DND-41 (cell line): ENCODE measurements around the gene SI.

Source experiments
- ATAC-seq: fragments of 200-7000 bp; cut with Tn5 transposase; 3 replicates; pipeline ENCODE4 v1.9.1; 2021; ENCODE audit warnings: low read depth; ENCODE audit not compliant: insufficient read depth
- DNase-seq: peaks from one replicate; pipeline ENCODE4 v3.0.0-alpha.2; 2020
- H2AFZ ChIP-seq: 2 replicates; pipeline ENCODE4 v1.6.0; 2012; ENCODE audit warnings: low read depth, low read length
- H3K27ac ChIP-seq: 2 replicates; pipeline ENCODE4 v1.5.1; 2012; ENCODE audit warnings: low read length, inconsistent platforms
- H3K27me3 ChIP-seq: fragments of 200-600 bp; sonication (generic); 2 replicates; pipeline ENCODE4 v1.6.0; 2012; ENCODE audit warnings: low read length, mild to moderate bottlenecking, inconsistent platforms; ENCODE audit not compliant: insufficient read depth, poor library complexity
- H3K36me3 ChIP-seq: 2 replicates; pipeline ENCODE4 v1.5.1; 2012; ENCODE audit warnings: low read length, inconsistent platforms; ENCODE audit not compliant: insufficient read depth
- H3K4me1 ChIP-seq: 2 replicates; pipeline ENCODE4 v1.5.1; 2012; ENCODE audit warnings: mild to moderate bottlenecking, low read length; ENCODE audit not compliant: insufficient read depth
- H3K4me2 ChIP-seq: 2 replicates; pipeline ENCODE4 v1.6.0; 2012; ENCODE audit warnings: mild to moderate bottlenecking, moderate library complexity, low read length, inconsistent platforms; ENCODE audit not compliant: insufficient read depth
- H3K4me3 ChIP-seq, 2 experiments: fragments of 200-600 bp in 1 of 2; shearing (Covaris generic) in 1 of 2; 2 replicates each; pipeline ENCODE4 v1.5.1; 2012 to 2016; ENCODE audit warnings: inconsistent platforms in 2 of 2, low read length in 2 of 2, mild to moderate bottlenecking in 2 of 2, low read depth in 1 of 2, moderate library complexity in 1 of 2
- H3K79me2 ChIP-seq: 2 replicates; pipeline ENCODE4 v1.6.0; 2012; ENCODE audit warnings: low read length, inconsistent platforms; ENCODE audit not compliant: insufficient read depth
- H3K9ac ChIP-seq: 2 replicates; pipeline ENCODE4 v1.6.0; 2012; ENCODE audit warnings: low read depth, mild to moderate bottlenecking, inconsistent platforms, low read length, moderate library complexity
- H3K9me3 ChIP-seq: 2 replicates; pipeline ENCODE4 v1.5.1; 2012; ENCODE audit warnings: low read length, moderate library complexity, mild to moderate bottlenecking, inconsistent platforms; ENCODE audit not compliant: insufficient read depth, severe bottlenecking
- H4K20me1 ChIP-seq: 2 replicates; pipeline ENCODE4 v1.6.0; 2012; ENCODE audit warnings: low read length; ENCODE audit not compliant: insufficient read depth
- CTCF ChIP-seq: IDR thresholded peaks from 2 replicates; pipeline ENCODE4 v1.5.1; 2012; ENCODE audit warnings: borderline replicate concordance, low read length, moderate library complexity, mild to moderate bottlenecking; ENCODE audit not compliant: poor library complexity, severe bottlenecking; ENCODE audit errors: extremely low read depth
- EZH2 ChIP-seq: IDR thresholded peaks from 3 replicates; pipeline ENCODE4 v1.6.1; 2012; ENCODE audit warnings: borderline replicate concordance, low read depth, mild to moderate bottlenecking, moderate library complexity, low read length, inconsistent platforms; ENCODE audit not compliant: severe bottlenecking

Gene SI

GRCh38 chr3:165056510-165056909 is 21.8 kb downstream of the SI start:
- TF ChIP-seq CTCF (no peak), EZH2 (no peak)
- Histone ChIP-seq H3K27me3 (no peaks in the 10 kb centered on the region), H3K9me3 (no peaks in the 10 kb centered on the region), H3K79me2 (no peaks in the 10 kb centered on the region), H3K4me1 (no peaks in the 10 kb centered on the region), H4K20me1 (no peaks in the 10 kb centered on the region), H3K4me2 (no peak overlapping the region), H2AFZ (no peak overlapping the region), H3K4me3 (no peak overlapping the region), H3K27ac (no peak overlapping the region), H3K9ac (no peak overlapping the region), H3K36me3 (no peaks in the 10 kb centered on the region)
- no peak for ATAC-seq
- no peak for DNase-seq

GRCh38 chr3:165040186-165040585 is 38.1 kb downstream of the SI start:
- H3K9ac ChIP-seq: no peak overlapping the region
- H3K27ac ChIP-seq: no peak overlapping the region
- H2AFZ ChIP-seq: no peak overlapping the region
- no peaks in the 10 kb centered on the region for H4K20me1 ChIP-seq
- no peak for TF ChIP-seq CTCF
- no peak for TF ChIP-seq EZH2
- H3K27me3 ChIP-seq: no peaks in the 10 kb centered on the region
- no peak overlapping the region for H3K4me2 ChIP-seq
- H3K36me3 ChIP-seq: no peaks in the 10 kb centered on the region
- no peaks in the 10 kb centered on the region for H3K9me3 ChIP-seq
- no peaks in the 10 kb centered on the region for H3K79me2 ChIP-seq
- no peak overlapping the region for H3K4me3 ChIP-seq
- ATAC-seq (no peak), DNase-seq (no peak)
- no peaks in the 10 kb centered on the region for H3K4me1 ChIP-seq

GRCh38 chr3:165011557-165011956 is 66.7 kb downstream of the SI start:
- DNase-seq: no peak

More at GRCh38 chr3:165011557-165011956, 66.7 kb downstream of the SI start:
- no peaks in the 10 kb centered on the region for H3K79me2 ChIP-seq
- no peaks in the 10 kb centered on the region for H4K20me1 ChIP-seq
- no peak overlapping the region for H3K4me2 ChIP-seq
- no peaks in the 10 kb centered on the region for H3K27me3 ChIP-seq
- no peak overlapping the region for H3K27ac ChIP-seq
- H3K9me3 ChIP-seq: no peaks in the 10 kb centered on the region
- ATAC-seq: no peak
- no peak overlapping the region for H2AFZ ChIP-seq
- no peaks in the 10 kb centered on the region for H3K36me3 ChIP-seq
- H3K4me1 ChIP-seq: no peaks in the 10 kb centered on the region
- no peak overlapping the region for H3K4me3 ChIP-seq
- H3K9ac ChIP-seq: no peak overlapping the region
- TF ChIP-seq EZH2: no peak
- TF ChIP-seq CTCF: no peak
